Lung (tissue), 12 donors: Measurements from ENCODE around the gene GNAS. TPM values are rescaled to one million over a fixed set of nuclear protein-coding genes. Genes with fewer than 3 reads are reported as not detected.

Source experiments
- ATAC-seq: fragments of 200-7000 bp; cut with Tn5 transposase; one replicate; pipeline ENCODE4 v1.9.1; 2020; ENCODE audit warnings: moderate number of reproducible peaks; ENCODE audit not compliant: insufficient read depth, low FRiP score
- DNase-seq, 3 donors: peaks; one replicate each; pipeline ENCODE4 v3.0.0-alpha.2; 2013 to 2017
- H3K27ac ChIP-seq, 2 donors: one replicate each; pipeline ENCODE4 v1.5.1; 2013; ENCODE audit warnings: mild to moderate bottlenecking in 2 of 2, moderate library complexity in 2 of 2, control low read depth in 1 of 2, inconsistent platforms in 1 of 2, low read depth in 1 of 2, low read length in 1 of 2
- H3K27me3 ChIP-seq, 3 donors: one replicate each; pipeline ENCODE4 v1.5.1; 2013; ENCODE audit warnings: low read length in 2 of 3; ENCODE audit not compliant: control insufficient read depth in 3 of 3, insufficient read depth in 3 of 3
- H3K36me3 ChIP-seq, 4 donors: one replicate each; pipeline ENCODE4 v1.5.1; 2013; ENCODE audit warnings: low read length in 4 of 4, mild to moderate bottlenecking in 1 of 4, moderate library complexity in 1 of 4; ENCODE audit not compliant: control insufficient read depth in 4 of 4, insufficient read depth in 4 of 4
- H3K4me1 ChIP-seq, 5 donors: one replicate each; pipeline ENCODE4 v1.5.1; 2013; ENCODE audit warnings: low read length in 5 of 5, mild to moderate bottlenecking in 2 of 5, moderate library complexity in 1 of 5; ENCODE audit not compliant: control insufficient read depth in 5 of 5, insufficient read depth in 5 of 5
- H3K4me3 ChIP-seq: one replicate; pipeline ENCODE4 v1.5.1; 2013; ENCODE audit warnings: mild to moderate bottlenecking, control low read depth, moderate library complexity
- H3K9ac ChIP-seq, 2 donors: one replicate each; pipeline ENCODE4 v1.5.1; 2013; ENCODE audit warnings: low read length in 2 of 2, control low read depth in 1 of 2; ENCODE audit not compliant: insufficient read depth in 1 of 2
- H3K9me3 ChIP-seq, 4 donors: one replicate each; pipeline ENCODE4 v1.5.1; 2013; ENCODE audit warnings: low read length in 3 of 4, mild to moderate bottlenecking in 1 of 4, moderate library complexity in 1 of 4; ENCODE audit not compliant: control insufficient read depth in 4 of 4, insufficient read depth in 3 of 4
- WGBS, 2 donors: extraction: QIAGEN DNeasy Blood & Tissue Kit; methylation state at CpG; one replicate each; pipeline ENCODE4 v1.1.7; 2013; 5-methylcytosine and 5-hydroxymethylcytosine counted together
- polyA plus RNA-seq, 2 donors: library from polyadenylated mRNA; stranded (reverse); fragments of 200-250 nt; gene quantifications; one replicate each; pipeline ENCODE4 v1.2.1, GENCODE V29; 2013
- total RNA-seq, 2 donors: library from RNA; depleted of rRNA in 1 of 2; stranded (reverse); fragments of >200 nt in 1 of 2; gene quantifications; one replicate each; pipeline ENCODE4 v1.2.1, GENCODE V29; 2014 to 2021
- TF ChIP-seq, protein P1 (sequence below): IDR thresholded peaks from 2 replicates; pipeline ENCODE4 v1.5.1; 2012; ENCODE audit warnings: mild to moderate bottlenecking; ENCODE audit errors: control extremely low read depth, extremely low read depth
- donor health status: control.
- donor health status: control.
- donor health status: Bipolar disorder and iron deficiency.
- donor health status: healthy.
- donor health status: DM: yes; HTN: yes; CAD: no.

Gene GNAS
- total and polyA plus RNA-seq, 4 donors = 638 to 1,238 (median 887) TPM

GRCh38 chr20:58841539-58842264 is 10.8 kb upstream of the GNAS start:
- Histone ChIP-seq H3K27ac (no peak overlapping the region), H3K36me3 (peaks cover 0 to 2% (median 0%) of the 10 kb centered on the region in 4 donors), H3K9ac (no peak overlapping the region), H3K4me1 (peaks cover 0 to 10% (median 2%) of the 10 kb centered on the region in 5 donors), H3K4me3 (no peak overlapping the region), H3K9me3 (no peaks in the 10 kb centered on the region), H3K27me3 (peaks cover 0 to 60% (median 53%) of the 10 kb centered on the region in 3 donors)
- TF ChIP-seq, protein P1, sequence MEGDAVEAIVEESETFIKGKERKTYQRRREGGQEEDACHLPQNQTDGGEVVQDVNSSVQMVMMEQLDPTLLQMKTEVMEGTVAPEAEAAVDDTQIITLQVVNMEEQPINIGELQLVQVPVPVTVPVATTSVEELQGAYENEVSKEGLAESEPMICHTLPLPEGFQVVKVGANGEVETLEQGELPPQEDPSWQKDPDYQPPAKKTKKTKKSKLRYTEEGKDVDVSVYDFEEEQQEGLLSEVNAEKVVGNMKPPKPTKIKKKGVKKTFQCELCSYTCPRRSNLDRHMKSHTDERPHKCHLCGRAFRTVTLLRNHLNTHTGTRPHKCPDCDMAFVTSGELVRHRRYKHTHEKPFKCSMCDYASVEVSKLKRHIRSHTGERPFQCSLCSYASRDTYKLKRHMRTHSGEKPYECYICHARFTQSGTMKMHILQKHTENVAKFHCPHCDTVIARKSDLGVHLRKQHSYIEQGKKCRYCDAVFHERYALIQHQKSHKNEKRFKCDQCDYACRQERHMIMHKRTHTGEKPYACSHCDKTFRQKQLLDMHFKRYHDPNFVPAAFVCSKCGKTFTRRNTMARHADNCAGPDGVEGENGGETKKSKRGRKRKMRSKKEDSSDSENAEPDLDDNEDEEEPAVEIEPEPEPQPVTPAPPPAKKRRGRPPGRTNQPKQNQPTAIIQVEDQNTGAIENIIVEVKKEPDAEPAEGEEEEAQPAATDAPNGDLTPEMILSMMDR = no peak
- 46 to 54% methylated on average over 58 of the region's 58 CpGs for WGBS, 2 donors
- ATAC-seq (no peak), DNase-seq (no peak)

GRCh38 chr20:58842276-58842675 is 10.2 kb upstream of the GNAS start:
- Histone ChIP-seq H3K4me3 (no peak overlapping the region), H3K36me3 (peaks cover 0 to 2% (median 0%) of the 10 kb centered on the region in 4 donors), H3K27ac (no peak overlapping the region), H3K4me1 (peaks cover 0 to 10% (median 2%) of the 10 kb centered on the region in 5 donors), H3K9ac (no peak overlapping the region), H3K9me3 (no peaks in the 10 kb centered on the region), H3K27me3 (peaks cover 0 to 56% (median 53%) of the 10 kb centered on the region in 3 donors)
- WGBS, 2 donors = 51 to 52% methylated on average over 20 of the region's 20 CpGs
- no peak for ATAC-seq
- DNase-seq = no peak
- TF ChIP-seq, protein P1 = no peak

DNA sequence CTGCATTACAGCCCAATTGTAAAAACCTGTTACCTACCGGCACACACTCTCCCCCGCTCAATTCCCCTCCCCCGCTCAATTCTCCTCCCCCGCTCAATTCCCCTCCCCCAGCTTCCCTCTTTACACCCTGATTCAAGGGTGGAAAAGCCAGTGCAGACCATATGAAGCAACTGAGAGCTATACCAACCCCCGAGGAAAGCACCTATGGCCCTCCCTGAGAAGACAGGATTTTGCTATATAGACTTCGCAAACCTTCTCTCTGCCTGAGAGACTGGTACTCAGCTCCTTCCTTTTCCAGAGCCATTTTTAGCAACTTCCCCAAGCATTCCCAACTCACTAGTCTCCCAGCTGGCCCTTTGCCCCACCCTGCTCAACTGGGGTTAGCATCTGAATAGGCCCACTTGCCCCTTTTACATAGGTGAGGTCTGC is 9.4 kb upstream of the GNAS start:
- Histone ChIP-seq H3K9ac (no peak overlapping the region), H3K27ac (no peak overlapping the region), H3K9me3 (no peaks in the 10 kb centered on the region), H3K36me3 (peaks cover 0 to 2% (median 0%) of the 10 kb centered on the region in 4 donors), H3K4me1 (peaks cover 0 to 10% (median 2%) of the 10 kb centered on the region in 5 donors), H3K27me3 (peaks cover 0 to 56% (median 53%) of the 10 kb centered on the region in 3 donors), H3K4me3 (no peak overlapping the region)
- TF ChIP-seq, protein P1 = no peak
- DNase-seq (no peak), ATAC-seq (no peak)
- 45 to 48% methylated on average over 6 of the region's 6 CpGs for WGBS, 2 donors
